OCI-LY7 (cell line): Measurements from ENCODE around the gene TMBIM1. TPM values are rescaled to one million over a fixed set of nuclear protein-coding genes. Genes with fewer than 3 reads are reported as not detected.
A peak's percentile ranks its signal among the peaks of the same experiment; 100 is the strongest.

Source experiments
- BruUV-seq: library from RNA; stranded (reverse); fragments of 400-500 nt; replicated peaks from 2 replicates; lab custom pipeline; 2021; lab: Mats Ljungman, UMichigan
- CTCF ChIA-PET: fragments of 300-600 bp; sonication (Branson Sonifier 250); formaldehyde crosslinking; loops from one replicate; lab custom pipeline; 2022; ENCODE audit warnings: antibody characterized with exemption; ENCODE audit not compliant: unreplicated experiment; lab: Charles Lee
- POLR2A ChIA-PET: fragments of 300-600 bp; sonication (Branson Sonifier 250); formaldehyde crosslinking; loops from one replicate; lab custom pipeline; 2022; ENCODE audit warnings: antibody characterized with exemption; lab: Charles Lee
- DNase-seq: peaks from one replicate; pipeline ENCODE4 v3.0.0-alpha.2; 2015; ENCODE audit warnings: low spot score
- H2AFZ ChIP-seq: fragments of 200-600 bp; sonication (generic), shearing (Covaris generic); 2 replicates; pipeline ENCODE4 v1.6.1; 2014; ENCODE audit warnings: mild to moderate bottlenecking, antibody characterized with exemption, low read length, moderate library complexity
- H3K27ac ChIP-seq: fragments of 200-600 bp; sonication (generic); 2 replicates; pipeline ENCODE4 v1.5.1; 2014; ENCODE audit warnings: mixed run types, low read depth, mild to moderate bottlenecking, moderate library complexity, low read length, inconsistent platforms; ENCODE audit not compliant: poor library complexity, severe bottlenecking
- H3K36me3 ChIP-seq: fragments of 200-600 bp; sonication (generic); 2 replicates; pipeline ENCODE4 v1.6.1; 2014; ENCODE audit warnings: mild to moderate bottlenecking, antibody characterized with exemption, low read length, moderate library complexity, mixed read lengths; ENCODE audit not compliant: insufficient read depth
- H3K4me1 ChIP-seq: fragments of 200-600 bp; sonication (generic); 2 replicates; pipeline ENCODE4 v1.5.1; 2014; ENCODE audit warnings: mild to moderate bottlenecking, low read length; ENCODE audit not compliant: insufficient read depth, poor library complexity, severe bottlenecking
- H3K4me2 ChIP-seq: fragments of 200-600 bp; sonication (generic); 2 replicates; pipeline ENCODE4 v1.6.1; 2014; ENCODE audit warnings: mild to moderate bottlenecking, low read length
- H3K4me3 ChIP-seq: fragments of 200-600 bp; sonication (generic); 2 replicates; pipeline ENCODE4 v1.5.1; 2014; ENCODE audit warnings: mild to moderate bottlenecking, low read depth, low read length; ENCODE audit not compliant: poor library complexity, severe bottlenecking
- H3K79me2 ChIP-seq: fragments of 200-600 bp; sonication (generic); 2 replicates; pipeline ENCODE4 v1.6.1; 2016; ENCODE audit warnings: low read depth, mild to moderate bottlenecking, low read length, moderate library complexity, mixed read lengths; ENCODE audit not compliant: insufficient read depth
- H3K9me2 ChIP-seq: fragments of 200-600 bp; sonication (generic); 2 replicates; pipeline ENCODE4 v1.6.1; 2016; ENCODE audit warnings: mild to moderate bottlenecking, low read length, mixed read lengths; ENCODE audit not compliant: insufficient read depth
- H3K9me3 ChIP-seq: fragments of 200-600 bp; sonication (generic); 2 replicates; pipeline ENCODE4 v1.6.1; 2014; ENCODE audit warnings: mild to moderate bottlenecking, mixed run types, low read length, mixed read lengths
- H4K20me1 ChIP-seq: fragments of 200-600 bp; sonication (generic); 2 replicates; pipeline ENCODE4 v1.6.1; 2014; ENCODE audit warnings: mild to moderate bottlenecking, antibody characterized with exemption, low read length, moderate library complexity, mixed read lengths; ENCODE audit not compliant: insufficient read depth
- EZH2phosphoT487 ChIP-seq: fragments of 200-600 bp; sonication (generic); IDR thresholded peaks from 2 replicates; pipeline ENCODE4 v1.6.1; 2018; ENCODE audit warnings: low read depth, borderline replicate concordance, mild to moderate bottlenecking, mixed run types, antibody characterized with exemption, low read length, moderate library complexity, mixed read lengths
- intact Hi-C: fragments of 100-400 bp; cut with micrococcal nuclease; formaldehyde crosslinking; loops from one replicate; pipeline ENCODE4 v1.10.0; 2022; ENCODE audit not compliant: unreplicated experiment
- total RNA-seq, 2 experiments: library from RNA; depleted of rRNA in 1 of 2; stranded (reverse); fragments of >200 nt in 1 of 2; shearing (Covaris generic) in 1 of 2; gene quantifications; 2 replicates each; pipeline ENCODE4 v1.2.3, GENCODE V29; 2014 to 2022
- TF ChIP-seq, protein P1 (sequence below): fragments of 200-600 bp; sonication (generic); conservative IDR thresholded peaks from 2 replicates; pipeline ENCODE4 v1.5.1; 2014; ENCODE audit warnings: mild to moderate bottlenecking, antibody characterized with exemption, low read length, moderate library complexity, mixed read lengths

TMBIM1 gene
- total RNA-seq, 2 experiments from 2014 or later = 27.6 to 30.3 TPM

GRCh38 chr2:218340656-218341055 lies 48.4 kb upstream of the TMBIM1 start:
- no peak overlapping the region for H2AFZ ChIP-seq
- peaks cover 6% of the 10 kb centered on the region; the same call in 1 of the 2 replicates for H3K79me2 ChIP-seq
- no peak overlapping the region for H3K27ac ChIP-seq
- H4K20me1 ChIP-seq = no peaks in the 10 kb centered on the region
- DNase-seq = no peak
- no peaks in the 10 kb centered on the region for H3K9me3 ChIP-seq
- H3K9me2 ChIP-seq = no peaks in the 10 kb centered on the region
- H3K36me3 ChIP-seq = peaks cover 21% of the 10 kb centered on the region
- no peak overlapping the region for H3K4me2 ChIP-seq
- intact Hi-C loops = no loop called here
- BruUV-seq = no TSS peak
- CTCF ChIA-PET = no interaction called here
- H3K4me1 ChIP-seq = peaks cover 16% of the 10 kb centered on the region
- no peak for TF ChIP-seq EZH2phosphoT487
- TF ChIP-seq, protein P1, sequence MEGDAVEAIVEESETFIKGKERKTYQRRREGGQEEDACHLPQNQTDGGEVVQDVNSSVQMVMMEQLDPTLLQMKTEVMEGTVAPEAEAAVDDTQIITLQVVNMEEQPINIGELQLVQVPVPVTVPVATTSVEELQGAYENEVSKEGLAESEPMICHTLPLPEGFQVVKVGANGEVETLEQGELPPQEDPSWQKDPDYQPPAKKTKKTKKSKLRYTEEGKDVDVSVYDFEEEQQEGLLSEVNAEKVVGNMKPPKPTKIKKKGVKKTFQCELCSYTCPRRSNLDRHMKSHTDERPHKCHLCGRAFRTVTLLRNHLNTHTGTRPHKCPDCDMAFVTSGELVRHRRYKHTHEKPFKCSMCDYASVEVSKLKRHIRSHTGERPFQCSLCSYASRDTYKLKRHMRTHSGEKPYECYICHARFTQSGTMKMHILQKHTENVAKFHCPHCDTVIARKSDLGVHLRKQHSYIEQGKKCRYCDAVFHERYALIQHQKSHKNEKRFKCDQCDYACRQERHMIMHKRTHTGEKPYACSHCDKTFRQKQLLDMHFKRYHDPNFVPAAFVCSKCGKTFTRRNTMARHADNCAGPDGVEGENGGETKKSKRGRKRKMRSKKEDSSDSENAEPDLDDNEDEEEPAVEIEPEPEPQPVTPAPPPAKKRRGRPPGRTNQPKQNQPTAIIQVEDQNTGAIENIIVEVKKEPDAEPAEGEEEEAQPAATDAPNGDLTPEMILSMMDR = no peak
- POLR2A ChIA-PET = no interaction called here
- no peak overlapping the region for H3K4me3 ChIP-seq

GRCh38 chr2:218334531-218334930 lies 42.2 kb upstream of the TMBIM1 start:
- no peaks in the 10 kb centered on the region for H3K36me3 ChIP-seq
- POLR2A ChIA-PET = interaction anchor here (0.7 to 4.2 kb wide), 13 partner anchors 8 to 44 kb away, joined by 3 to 28 read pairs (median 9); partner anchors contain the start of gene CATIP
- CTCF ChIA-PET = interaction anchor here (0.9 to 1.3 kb wide), 3 partner anchors 22 to 59 kb away, joined by 3 to 6 read pairs (median 4); partner anchors contain the start of gene CATIP

More at GRCh38 chr2:218334531-218334930, 42.2 kb upstream of the TMBIM1 start:
- intact Hi-C loops = loop anchor here (1.0 kb wide), 3 partner anchors 22 to 62 kb away; partner anchors contain the start of gene CATIP
- Histone ChIP-seq H3K9me2 (no peaks in the 10 kb centered on the region), H3K4me1 (peaks cover 76% of the 10 kb centered on the region), H2AFZ (0 out of 2 replicates have a peak overlapping the region, but pooled peaks have one; percentile 14), H3K27ac (peak overlapping the region; percentile 100), H4K20me1 (no peaks in the 10 kb centered on the region), H3K4me2 (peak overlapping the region; percentile 55), H3K79me2 (peaks cover 6% of the 10 kb centered on the region; the same call in 1 of the 2 replicates), H3K4me3 (peak overlapping the region; percentile 59), H3K9me3 (no peaks in the 10 kb centered on the region)
- DNase-seq = peak; percentile 88
- BruUV-seq = no TSS peak
- no peak for TF ChIP-seq EZH2phosphoT487
- TF ChIP-seq, protein P1 = no peak
